GM19239 (cell line): ENCODE results near the gene PLEKHA6.

Source experiments
- DNase-seq: peaks from one replicate; pipeline ENCODE4 v3.0.0; 2011; ENCODE audit warnings: low spot score; ENCODE audit not compliant: insufficient read length
- FAIRE-seq: peaks from 2 replicates; lab custom pipeline; 2011; peaks lifted over from hg19 to GRCh38; lab: Jason Lieb, UNC

Gene PLEKHA6

GRCh38 chr1:204357551-204358490 is 1.9 kb downstream of the PLEKHA6 start:
- FAIRE-seq (no peak), DNase-seq (no peak)

- DNase-seq (no peak), FAIRE-seq (no peak)
These were observed 2.7 kb downstream of the PLEKHA6 start for GRCh38 chr1:204356997-204357396.

GRCh38 chr1:204355913-204356312 is 3.8 kb downstream of the PLEKHA6 start:
- no peak for DNase-seq
- FAIRE-seq = no peak

DNA sequence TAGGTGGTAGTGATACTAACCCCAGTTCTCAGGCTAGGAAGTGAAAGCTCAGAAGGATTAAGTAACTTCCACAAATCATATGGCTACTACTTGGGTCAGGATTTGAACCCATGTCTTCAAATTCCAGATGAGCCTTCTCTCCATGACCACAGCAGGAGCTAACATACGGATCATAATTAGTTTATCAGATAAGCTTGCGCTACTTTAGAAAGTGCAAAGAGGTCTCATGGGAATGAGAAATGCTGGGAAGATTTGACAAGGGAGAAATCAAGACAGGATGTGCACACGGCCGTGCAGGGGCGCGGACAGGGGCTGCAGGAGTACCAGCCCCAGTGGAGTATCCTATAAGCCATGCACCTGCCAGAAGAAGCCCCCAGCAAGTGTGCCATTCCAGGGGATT is 5.2 kb downstream of the PLEKHA6 start:
- FAIRE-seq = no peak
- no peak for DNase-seq

DNA sequence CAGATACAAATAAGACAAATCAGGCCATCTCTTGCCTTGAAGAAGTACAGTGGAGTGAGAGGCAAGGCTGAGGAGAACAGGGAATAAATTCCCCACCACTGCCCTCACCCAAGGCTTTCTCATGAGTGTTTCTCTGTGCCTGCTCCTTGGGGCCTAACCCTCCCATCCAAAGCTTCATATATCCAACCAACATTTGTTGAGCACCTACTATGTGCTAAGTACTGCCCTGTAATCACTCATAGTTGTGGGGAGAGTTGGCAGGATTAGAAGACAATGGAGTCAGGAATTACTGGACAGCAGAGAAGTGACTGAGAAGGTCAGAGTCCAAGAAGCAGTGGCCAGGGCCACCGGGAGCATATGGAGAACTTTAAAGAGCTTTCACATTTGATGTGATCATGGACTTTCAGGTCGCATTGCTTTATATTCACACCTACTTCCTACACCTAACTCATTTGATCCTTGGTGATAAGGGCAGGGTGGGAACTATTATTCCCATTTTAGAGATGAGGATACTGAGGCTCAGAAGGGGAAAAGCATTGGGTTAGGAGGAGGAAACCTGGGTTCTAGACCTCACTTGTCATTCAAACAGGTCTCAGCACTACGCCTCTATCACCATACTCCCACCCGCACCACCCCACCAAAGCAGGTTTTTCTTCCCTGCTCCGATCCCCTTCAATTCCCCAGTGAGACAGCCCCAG is 6.4 kb downstream of the PLEKHA6 start:
- FAIRE-seq (no peak), DNase-seq (no peak)

GRCh38 chr1:204350857-204351573 is 8.7 kb downstream of the PLEKHA6 start:
- DNase-seq (no peak), FAIRE-seq (no peak)

- FAIRE-seq (no peak), DNase-seq (no peak)
These were observed 9.4 kb downstream of the PLEKHA6 start for GRCh38 chr1:204350312-204350711.

GRCh38 chr1:204349602-204350001 is 10.1 kb downstream of the PLEKHA6 start:
- DNase-seq (no peak), FAIRE-seq (no peak)

GRCh38 chr1:204348722-204349121 is 11.0 kb downstream of the PLEKHA6 start:
- no peak for FAIRE-seq

GRCh38 chr1:204348242-204348641 is 11.5 kb downstream of the PLEKHA6 start:
- FAIRE-seq = no peak
- DNase-seq = no peak

More at GRCh38 chr1:204348722-204349121, 11.0 kb downstream of the PLEKHA6 start:
- no peak for DNase-seq

- FAIRE-seq (no peak), DNase-seq (no peak)
These were observed 13.6 kb downstream of the PLEKHA6 start for GRCh38 chr1:204345941-204346645.

- FAIRE-seq (no peak), DNase-seq (no peak)
These were observed 14.3 kb downstream of the PLEKHA6 start for GRCh38 chr1:204345438-204345841.

- DNase-seq (no peak), FAIRE-seq (no peak)
These were observed 14.9 kb downstream of the PLEKHA6 start for GRCh38 chr1:204344665-204345355.

- DNase-seq (no peak), FAIRE-seq (no peak)
These were observed 15.9 kb downstream of the PLEKHA6 start for GRCh38 chr1:204343802-204344201.

- DNase-seq (no peak), FAIRE-seq (no peak)
These were observed 16.5 kb downstream of the PLEKHA6 start for GRCh38 chr1:204343247-204343646.

DNA sequence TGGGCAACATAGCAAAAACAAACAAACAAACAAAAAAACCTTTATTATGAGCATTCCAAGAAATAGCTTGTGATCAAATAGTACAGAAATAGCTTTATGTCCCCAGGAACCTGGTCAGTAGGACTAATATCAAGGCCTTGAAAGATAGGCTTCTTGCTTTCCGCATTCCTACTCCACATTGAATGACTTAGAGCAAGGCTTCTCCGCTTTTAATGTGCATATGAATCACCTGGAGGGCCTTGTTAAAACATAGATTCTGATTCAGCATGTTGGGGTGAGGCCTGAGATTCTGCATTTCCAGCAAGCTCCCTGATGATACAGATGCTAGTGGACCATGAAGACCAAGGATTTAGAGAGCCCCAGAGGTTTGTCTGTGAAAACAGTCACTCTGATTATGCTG is 17.4 kb downstream of the PLEKHA6 start:
- DNase-seq (no peak), FAIRE-seq (no peak)

DNA sequence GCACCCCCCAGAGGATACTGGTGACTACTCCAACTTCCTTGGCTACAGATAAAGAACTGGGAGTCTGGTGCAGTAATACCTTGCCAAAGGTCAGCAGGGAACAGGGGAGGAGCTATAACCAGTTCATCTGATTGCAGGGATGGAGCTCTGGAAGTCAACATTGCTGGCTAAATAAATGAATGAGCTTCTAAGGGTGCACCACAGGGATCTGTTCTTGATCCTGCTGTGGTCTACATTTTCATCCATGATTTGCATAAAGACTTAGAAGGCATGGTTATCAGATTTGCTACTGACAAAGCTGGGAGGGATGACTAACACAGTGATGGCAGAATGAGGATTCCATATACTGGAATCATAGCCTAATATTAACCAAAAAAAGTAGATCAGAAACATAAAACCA is 18.3 kb downstream of the PLEKHA6 start:
- FAIRE-seq (no peak), DNase-seq (no peak)

DNA sequence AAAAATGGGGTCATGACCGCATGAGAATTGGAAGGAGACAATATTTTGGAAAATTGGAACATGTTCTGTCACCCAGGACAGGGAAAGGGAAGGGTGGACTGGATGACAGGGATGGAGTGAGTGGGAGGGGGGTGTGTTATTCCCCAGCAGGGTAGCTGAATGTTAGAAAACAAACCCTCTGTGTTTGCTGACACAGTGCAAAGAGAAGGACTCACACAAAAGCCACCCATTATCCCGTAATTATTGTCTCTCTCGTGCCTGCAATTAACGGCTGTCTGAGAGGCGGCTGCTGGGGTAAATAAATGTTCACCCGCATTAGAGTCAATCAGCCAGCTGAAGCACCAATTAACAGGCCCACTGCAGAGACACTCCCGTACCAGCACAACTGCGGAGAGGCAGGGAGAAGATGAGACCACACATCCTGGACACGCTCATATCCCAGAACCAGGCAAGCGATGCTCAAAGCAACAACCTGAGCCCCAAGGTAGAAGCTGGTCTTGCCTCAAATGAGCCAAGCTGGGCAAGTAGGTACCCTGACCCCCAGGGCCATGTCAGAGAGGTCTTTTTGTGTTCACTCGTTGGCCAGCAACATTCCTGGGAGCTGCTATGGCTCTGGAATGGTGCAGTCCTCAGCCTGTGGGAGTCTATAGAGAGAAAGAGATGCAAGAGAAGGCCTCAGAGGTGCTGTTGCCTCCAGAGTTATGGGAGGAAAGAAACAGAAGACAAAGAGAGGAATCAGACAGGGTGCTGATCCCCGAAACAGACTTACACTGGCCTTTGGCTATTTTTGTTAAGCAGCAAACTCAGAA is 19.4 kb downstream of the PLEKHA6 start:
- FAIRE-seq (no peak), DNase-seq (no peak)

DNA sequence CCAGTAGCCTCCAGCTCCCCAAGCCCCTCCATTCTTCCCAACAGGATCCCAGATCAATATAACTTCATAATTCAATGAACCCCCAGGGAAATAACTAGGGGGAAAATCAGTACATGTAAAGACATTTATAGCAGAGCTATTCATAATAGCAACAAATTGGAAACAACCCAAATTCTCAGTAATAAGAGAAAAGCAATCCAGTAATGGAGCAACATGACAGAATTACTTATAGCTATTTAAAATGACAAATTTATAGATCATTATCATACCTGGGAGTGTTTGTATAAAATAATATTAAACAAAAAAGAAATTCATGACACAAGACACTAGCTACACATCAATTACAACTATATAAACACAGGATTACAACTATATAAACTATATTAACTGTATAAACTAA is 20.2 kb downstream of the PLEKHA6 start:
- FAIRE-seq (no peak), DNase-seq (no peak)
